NCI-H2227 (cell line): ENCODE results near the gene FOS.
"Not testable (repeated sequence)": the region's sequence is repeated elsewhere in the genome, so short reads cannot be mapped to it uniquely, and the experiment has no call there.

Experiments
- DNase-seq: peaks from one replicate; lab custom pipeline; 2025; ENCODE audit not compliant: unreplicated experiment; lab: John Stamatoyannopoulos, UW

The FOS gene

DNA sequence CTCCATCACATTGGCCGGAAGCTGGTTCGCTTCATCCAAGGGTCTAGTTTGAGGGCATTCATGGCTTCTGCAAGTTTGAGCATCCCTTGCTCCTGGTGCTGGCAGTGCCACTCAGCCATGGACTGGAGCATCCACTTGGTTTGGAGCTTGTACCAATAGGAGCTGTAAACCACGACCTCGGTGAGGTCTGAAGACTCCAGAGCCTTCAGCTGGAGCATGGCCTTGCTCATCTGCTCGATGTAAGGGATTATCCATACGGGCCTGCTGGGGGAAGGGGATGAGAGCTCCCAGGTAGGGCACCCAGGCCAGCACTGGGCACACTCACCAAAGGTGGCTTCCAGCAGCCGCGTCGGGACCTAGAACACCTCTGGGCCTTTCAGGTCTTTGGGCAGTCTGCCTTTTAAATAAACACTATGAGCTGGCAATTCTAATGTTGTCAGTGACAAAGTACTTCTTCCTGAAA lies 13.5 kb downstream of the FOS start:
- DNase-seq, result no peak

DNA sequence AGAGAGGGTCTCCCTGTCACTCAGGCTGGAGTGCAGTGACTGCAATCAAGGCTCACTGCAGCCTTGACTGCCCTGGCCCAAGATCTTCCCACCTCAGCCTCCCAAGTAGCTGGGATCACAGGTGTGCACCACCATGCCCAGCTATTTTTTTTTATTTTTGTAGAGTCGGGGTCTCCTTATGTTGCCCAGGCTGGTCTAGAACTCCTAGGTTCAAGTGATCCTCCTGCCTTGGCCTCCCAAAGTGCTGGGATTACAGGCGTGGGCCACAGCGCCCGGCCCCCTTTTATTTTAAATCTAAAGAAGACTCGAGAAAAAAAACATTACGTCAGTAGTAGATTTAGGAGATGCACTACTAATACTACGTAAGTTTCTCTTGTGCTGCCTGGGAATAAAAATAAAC lies 14.3 kb downstream of the FOS start:
- no peak for DNase-seq

DNA sequence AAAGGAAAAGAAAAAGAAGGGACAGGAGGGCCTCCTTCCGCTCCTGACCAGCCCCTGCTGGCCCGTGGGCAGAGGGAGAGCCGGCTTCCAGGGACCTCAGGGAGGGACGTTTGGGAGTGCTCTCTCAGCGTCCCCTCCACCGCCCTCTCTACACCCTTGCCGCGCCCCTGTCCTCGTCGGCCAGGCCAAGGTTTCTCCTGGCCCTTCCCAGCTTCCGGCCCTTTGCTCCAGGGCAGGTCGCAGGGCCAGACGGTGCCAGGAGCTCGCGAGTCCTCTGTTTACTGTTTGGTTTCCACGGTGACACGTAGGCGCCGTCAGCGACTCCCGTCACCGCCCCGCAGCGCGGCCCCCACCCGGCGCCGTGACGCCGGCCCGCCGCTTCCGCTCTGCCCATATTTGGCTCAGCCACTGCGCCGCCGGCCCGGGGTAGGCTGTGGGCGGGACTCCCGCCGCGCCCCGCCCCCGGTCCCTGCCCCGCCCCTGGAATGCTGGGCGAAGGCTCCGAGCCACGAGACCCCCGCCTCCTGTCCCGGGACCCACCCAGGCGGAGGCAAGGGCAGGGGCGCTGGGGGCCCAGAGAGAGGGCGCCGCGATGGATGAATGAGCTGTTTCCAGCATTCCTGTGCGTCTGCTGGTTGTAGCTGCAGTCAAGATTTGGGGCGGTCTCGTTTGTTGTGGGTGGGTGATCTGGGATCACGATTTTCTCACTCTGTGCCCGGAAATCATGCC lies 15.5 kb downstream of the FOS start:
- peak; percentile 95 for DNase-seq

DNA sequence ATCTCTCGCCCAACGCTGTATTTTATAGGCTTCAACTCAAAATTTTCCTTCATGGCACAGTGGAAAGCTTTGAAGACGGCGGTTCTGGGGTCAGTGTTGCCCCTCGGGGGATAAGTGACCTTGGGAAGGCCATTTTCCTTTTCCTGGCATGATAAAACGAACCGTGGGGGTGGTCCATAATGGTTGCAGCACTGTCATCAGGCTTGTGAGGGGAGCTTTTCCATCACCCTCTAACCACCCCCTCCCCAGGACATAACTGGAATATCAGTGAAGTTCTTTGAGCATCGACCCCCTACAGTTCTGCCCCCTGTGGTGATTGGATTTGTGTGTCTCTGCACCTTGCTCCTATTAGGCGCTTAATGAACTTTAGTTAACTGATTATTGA lies 16.0 kb downstream of the FOS start:
- DNase-seq, result peak; percentile 50

DNA sequence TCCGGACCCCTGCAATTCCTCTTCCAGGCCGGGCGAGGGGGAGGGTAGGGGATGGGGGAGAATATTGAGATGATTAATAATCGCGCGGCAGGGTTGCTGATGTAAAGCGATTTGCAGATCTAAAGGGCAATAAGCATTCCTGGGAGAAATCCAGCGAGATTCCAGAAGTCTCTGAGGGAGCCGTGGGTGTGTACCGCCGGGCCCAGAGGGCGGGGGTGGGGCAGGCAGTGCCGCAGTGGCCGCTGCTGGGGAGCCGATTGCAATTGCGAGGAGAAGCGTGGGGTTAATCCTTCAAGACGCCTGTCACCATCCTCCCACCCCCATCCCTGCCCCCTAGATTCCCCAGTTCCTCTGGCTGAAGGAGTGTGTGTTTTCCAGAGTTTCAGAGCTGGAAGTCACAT lies 16.4 kb downstream of the FOS start:
- DNase-seq, result peak; percentile 47

DNA sequence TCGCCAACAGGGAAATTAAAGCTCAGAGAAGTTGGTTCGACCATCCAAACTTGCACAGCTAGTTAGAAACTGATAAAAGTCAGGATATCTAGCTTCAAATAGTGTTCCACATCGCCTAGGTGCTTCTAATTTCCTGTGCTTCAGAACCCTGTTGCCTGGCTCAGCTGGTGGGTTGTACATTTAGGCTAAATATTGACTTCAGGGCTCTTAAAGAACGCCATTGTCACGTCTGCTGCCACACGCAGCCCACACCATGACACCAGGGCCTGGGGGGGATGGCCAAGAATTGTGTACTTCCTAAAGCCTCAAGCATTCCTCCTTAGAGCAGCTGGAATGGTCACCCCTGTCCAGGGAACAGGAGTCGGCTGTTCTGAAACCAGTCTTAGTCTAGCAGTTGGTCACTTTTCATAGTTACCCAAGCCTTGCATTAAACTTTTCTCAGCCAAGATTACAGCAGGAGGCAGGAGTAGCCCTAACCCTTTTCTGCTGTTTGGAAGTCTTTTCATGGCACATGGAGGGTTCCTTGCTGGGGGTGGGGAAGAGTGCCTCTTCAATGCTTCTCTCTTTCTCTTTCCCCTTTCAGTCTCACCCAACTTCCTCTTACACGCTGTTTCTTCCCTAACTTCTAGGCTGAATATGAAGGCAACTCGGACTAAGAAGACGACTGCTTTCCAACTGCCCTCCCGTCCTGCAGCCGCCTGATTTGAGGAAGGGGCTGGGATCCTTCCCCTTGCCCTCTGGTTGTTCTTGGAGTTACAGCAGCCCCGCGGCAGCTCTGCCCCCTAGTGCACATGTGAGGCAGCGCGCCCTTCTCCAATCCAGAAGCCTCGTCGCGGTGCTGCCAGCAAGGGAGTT lies 17.1 kb downstream of the FOS start:
- DNase-seq, result peak; percentile 76

DNA sequence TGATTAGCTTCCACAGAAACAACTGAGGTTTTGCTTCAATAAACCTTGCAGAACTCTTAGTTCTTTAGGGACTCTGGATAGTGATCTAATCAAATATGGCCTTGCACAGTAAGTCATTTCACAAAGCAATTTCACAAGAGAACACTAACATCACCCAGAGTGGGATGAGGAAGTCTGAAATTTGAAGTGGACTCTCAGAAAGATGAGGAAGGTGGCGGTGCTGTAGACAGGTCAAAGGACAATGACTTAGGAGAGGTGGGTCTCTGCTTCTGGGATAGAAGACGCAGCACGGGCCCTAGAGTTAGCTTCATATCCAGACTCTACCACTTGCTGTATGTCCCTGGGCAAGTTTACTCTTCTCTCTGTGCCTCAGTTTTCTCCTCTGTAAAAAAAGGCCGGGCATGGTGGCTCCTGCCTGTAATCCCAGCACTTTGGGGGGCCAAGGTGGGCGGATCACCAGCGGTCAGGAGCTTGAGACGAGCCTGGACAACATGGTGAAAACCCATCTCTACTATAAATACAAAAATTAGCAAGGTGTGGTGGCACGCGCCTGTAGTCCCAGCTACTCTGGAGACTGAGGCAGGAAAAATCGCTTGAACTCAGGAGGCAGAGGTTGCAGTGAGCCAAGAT lies 18.9 kb downstream of the FOS start:
- no peak for DNase-seq

DNA sequence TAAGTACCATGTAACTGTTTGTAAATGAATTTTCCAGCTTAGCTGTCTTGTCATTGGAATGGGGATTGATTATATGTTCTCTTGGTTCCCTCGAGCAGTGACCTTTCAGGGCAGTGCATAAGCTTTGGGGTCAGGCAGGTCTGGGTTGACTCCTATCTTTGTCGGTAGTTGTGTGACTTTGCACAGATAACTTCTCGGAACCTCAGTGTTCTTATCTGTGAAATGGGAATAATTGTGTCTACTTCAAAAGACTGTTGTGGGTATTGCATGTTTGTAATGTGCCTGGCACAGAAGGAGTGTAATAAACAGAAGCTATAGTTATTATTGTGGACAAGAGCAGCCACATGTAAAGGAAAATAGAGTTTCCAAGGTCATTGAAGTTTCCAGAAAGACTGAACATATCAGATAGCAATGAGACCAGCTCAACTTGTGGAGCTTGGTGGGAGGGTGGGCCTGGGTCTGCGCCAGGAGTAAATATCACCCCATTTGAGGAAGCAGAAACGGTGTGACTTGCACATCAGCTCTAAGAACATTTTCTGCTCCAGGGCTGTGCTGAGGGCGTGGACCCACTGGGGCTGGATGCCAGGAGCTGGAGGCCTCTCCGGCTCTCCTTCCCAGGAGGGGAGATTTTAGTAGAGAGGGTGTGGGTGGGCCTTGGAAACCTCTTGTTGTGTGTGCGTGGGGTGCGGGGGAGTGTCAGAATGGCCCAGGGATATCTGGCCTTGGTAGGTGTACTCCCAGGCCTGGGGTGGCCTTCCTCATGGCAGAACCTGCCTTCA lies 19.7 kb downstream of the FOS start:
- no peak for DNase-seq

DNA sequence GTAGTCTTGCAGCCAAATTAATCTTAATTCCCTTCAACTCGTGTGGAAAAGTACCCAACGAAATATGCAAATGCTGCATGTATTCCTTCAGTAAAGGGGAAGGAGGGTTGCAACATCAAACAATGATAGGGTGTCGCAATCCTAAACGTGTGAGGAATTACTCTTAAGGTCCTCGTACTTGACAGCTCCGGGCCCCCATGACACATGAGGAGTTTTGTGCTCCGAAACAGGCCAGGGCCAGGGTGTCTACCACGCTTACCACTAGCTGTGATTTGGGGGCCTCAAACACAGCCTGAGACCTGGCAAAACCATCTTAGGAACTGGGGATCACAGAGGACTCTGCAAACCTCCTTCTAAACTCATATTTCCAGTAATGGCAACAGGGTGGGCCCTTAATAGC lies 20.4 kb downstream of the FOS start:
- DNase-seq, result no peak

DNA sequence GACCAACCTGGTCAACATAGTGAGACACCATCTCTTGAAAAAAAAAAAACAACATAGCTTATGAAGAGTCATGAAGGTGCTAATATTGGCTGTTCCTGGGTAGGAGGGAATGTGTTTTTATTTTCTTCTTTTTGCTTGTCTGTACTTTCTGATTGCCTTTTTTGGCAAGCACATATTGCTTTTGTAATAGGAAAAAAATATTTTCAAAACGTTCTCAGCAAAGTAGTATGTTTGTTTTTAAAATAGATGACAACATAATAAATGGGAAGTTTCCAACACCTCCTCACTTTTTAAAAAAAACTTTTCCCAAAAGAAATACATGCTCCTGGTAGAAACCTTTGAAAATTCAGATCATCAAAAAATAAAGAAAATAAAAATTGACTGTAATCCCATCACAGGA lies 20.9 kb downstream of the FOS start:
- DNase-seq, result no peak

DNA sequence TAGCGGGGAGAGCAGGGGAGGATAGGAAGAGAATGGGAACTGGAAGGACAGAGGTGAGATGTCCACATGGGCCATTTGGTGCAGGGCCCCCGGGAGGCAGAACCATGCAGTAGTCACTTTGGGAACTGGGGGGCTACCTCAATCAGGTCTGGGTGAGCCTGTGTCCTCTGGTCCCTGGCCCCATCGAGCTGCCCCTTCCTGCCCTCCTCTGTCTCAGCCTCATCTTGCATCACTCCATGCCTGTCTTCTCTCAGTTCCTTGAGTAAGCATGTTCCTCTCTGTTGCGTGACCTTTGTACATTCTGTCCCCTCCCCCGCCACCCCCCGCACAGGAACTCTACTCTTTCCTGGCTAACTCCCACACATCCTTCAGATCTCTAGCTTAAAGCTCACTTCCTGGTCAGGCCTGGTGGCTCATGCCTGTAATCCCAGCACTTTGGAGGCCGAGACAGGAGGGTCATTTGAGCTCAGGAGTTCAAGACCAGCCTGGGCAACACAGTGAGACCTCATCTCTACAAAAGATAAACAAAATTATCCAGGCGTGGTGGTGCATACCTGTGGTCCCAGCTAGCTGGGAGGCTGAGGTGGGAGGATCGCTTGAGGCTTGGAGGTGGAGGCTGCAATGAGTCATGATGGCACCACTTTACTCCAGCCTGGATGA lies 23.2 kb downstream of the FOS start:
- no peak for DNase-seq

DNA sequence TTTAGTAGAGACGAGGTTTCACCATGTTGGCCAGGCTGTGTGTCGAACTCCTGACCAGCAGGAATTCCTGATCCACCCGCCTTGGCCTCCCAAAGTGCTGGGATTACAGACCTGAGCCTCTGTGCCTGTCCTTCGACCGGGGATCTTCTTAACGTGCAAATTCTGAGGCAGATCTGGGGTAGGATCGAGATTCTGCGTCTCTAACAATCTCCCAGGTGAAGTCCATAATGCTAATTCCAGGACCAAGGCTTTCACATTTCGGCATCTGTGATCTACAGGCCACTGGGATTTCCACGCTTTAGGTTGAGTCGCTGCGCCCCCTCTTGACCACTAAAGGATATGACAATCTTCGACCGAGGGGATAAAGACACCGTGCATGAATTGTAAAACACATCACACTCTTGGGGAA lies 24.8 kb downstream of the FOS start:
- peak; percentile 84 for DNase-seq

DNA sequence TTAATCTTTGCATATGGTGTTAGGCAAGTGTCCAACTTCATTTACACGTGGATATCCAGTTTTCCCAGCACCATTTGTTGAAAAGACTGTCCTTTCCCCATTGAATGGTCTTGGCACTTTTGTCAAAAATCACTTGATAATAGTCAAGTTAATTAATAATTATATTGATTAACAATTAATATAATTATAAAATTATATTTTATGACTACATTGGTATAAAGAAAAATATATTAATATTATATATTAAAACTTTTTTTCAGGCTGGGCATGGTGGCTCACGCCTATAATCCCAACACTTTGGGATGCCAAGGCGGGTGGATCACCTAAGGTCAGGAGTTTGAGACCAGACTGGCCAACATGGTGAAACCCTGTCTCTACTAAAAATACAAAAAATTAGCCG lies 27.8 kb downstream of the FOS start:
- not testable (repeated sequence) for DNase-seq

DNA sequence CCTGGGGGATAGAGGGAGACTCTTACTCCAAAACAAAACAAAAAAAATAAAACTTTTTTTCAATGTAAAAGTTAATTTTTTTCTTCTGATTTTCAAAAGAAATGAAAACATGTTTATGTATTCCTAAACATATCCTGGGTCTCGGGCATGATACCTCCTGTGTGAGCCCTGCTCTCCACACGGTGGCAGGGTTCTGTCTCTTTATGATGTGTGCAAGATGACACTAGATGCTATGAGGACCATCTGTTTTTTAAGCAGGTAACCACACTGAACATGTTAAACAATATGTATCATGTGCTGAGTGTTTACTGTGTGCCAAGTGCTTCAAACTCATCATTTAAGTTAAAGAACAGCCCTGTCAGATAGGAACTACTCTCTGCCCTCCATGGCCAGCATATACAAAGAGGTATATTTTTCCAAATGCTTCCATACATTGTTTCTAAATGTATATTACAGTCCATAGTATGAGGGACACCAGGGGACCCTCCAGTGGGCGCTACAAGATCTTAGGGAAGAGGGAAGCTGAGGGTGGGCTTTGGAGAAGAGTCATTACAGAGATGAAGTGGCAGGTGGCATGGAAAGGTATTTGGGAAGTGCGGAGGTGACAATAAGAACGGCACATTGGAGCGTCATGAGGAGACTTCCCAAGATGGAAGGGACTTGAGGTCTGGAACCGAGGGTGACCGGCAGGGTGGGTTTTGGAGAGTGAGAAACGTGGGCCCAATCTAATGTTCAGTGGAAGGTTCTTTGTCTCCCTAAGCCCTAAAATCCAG lies 28.5 kb downstream of the FOS start:
- DNase-seq, result peak; percentile 70

DNA sequence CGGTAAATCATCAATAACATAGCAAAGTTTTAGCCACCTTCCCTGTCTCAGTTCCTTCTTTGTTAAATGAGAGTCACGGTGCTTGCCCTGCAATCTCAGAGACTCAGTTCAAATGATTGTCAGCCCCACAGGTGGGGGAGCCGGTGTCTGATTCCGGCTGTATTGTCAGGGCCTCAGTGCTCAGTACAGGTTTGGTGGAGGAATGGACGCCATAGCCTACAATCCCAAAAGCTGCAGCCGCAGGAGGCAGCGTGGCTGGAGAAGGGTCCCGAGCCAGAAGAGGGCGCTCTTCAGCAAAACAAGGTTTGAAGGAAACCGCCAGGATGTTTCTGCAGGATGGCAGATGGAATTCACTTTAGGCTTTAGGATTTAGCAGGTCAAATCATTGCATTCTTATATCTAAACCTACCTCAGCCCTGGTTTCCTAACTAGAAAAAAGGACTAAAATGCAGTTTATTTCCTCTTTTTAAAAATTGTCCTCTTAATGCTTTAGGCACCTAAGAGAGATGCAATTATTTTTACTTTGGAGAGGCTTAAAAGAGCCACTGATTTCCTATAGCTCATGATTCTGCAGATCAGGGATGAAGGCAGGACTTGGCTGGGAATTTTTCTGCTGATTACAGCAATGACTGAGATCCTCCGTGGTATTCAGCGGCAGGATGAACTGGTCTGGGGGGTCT lies 29.2 kb downstream of the FOS start:
- peak; percentile 89 for DNase-seq

DNA sequence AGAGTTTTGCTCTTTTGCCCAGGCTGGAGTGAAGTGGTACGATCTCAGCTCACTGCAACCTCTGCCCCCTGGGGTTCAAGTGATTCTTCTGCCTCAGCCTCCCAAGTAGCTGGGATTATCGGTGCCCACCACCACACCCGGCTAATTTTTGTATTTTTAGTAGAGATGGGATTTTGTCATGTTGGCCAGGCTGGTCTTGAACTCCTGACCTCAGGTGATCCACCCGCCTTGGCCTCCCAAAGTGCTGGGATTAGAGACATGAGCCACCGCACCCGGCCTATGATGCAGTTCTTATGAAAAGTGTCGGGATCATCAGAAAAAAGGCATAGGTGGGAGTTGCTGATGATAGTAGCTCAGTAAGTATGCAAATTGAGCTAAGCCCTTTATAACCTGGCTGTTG lies 30.4 kb downstream of the FOS start:
- DNase-seq, result not testable (repeated sequence)

DNA sequence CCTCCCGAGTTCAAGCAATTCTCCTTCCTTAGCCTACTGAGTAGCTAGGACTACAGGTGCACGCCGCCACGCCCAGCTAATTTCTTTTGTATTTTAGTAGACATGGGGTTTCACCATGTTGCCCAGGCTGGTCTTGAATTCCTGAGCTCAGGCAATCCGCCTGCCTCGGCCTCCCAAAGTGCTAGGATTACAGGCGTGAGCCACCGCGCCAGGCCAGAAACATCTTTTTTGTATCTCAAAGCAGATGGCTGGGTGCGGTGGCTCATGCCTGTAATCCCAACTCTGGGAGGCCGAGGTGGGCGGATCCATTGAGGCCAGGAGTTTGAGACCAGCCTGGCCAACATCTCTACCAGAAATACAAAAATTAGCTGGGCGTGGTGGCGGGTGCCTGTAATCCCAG lies 30.9 kb downstream of the FOS start:
- DNase-seq, result not testable (repeated sequence)

DNA sequence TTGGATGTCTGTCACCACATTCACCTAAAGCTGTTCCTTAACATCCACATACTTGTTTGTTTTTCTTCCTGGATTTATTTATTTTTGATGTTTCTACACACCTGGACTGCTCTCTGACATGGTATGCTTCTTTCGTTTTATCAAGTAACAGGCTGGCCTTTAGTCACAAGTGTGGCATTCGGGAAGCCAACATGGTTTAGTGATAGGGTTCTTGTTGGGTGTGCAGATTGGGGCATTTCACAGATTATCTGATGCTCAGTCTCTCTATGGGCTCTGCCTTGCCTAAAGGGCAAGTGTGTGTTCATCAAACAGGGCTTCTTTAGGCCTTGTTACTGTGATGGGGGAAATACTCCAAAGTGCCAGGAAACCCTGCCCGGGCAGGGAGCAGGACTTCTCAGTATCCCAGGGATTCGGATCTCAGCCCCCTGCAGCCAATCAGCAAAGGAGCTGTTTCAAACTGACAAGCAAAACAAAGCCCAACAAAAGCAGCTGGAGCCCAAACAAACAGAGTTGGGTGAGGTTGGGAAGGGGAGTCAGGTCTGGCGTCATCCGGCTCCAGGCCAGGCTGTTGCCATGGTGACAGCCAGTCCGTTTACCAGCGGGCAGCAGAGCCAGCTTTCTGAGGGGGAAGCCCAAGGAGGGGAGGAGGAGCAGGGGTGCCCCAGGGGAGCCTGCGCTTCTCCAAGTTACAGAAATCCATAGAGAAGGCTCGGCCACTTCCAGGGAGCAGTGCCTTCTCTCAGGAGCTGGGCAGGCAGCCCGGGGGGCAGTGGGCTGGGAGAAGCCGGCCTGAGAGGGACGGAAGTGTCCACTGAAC lies 31.9 kb downstream of the FOS start:
- DNase-seq, result peak; percentile 82
